22Rv1 (cell line): ENCODE measurements around the gene PRUNE2.

Source experiments
- H3K27ac ChIP-seq: fragments of 450-650 bp; 2 replicates; pipeline ENCODE4 v1.5.1; 2017
- CTCF ChIP-seq: fragments of 450-650 bp; IDR thresholded peaks from 2 replicates; pipeline ENCODE4 v1.5.1; 2017; ENCODE audit warnings: mild to moderate bottlenecking
- ZFX ChIP-seq: fragments of 450-650 bp; IDR thresholded peaks from 2 replicates; pipeline ENCODE4 v1.6.1; 2017; ENCODE audit warnings: antibody characterized with exemption, borderline replicate concordance

Gene PRUNE2

GRCh38 chr9:76725011-76725546 lies 180.8 kb downstream of the PRUNE2 start:
- no peak for TF ChIP-seq CTCF

GRCh38 chr9:76720245-76720644 lies 185.7 kb downstream of the PRUNE2 start:
- TF ChIP-seq ZFX (no peak), CTCF (no peak)
- H3K27ac ChIP-seq: no peak overlapping the region

More at GRCh38 chr9:76725011-76725546, 180.8 kb downstream of the PRUNE2 start:
- H3K27ac ChIP-seq: no peak overlapping the region

GRCh38 chr9:76718166-76718565 lies 187.7 kb downstream of the PRUNE2 start:
- no peak overlapping the region for H3K27ac ChIP-seq
- TF ChIP-seq ZFX (no peak), CTCF (no peak)

GRCh38 chr9:76717613-76718012 lies 188.3 kb downstream of the PRUNE2 start:
- TF ChIP-seq ZFX (no peak), CTCF (no peak)
- H3K27ac ChIP-seq: no peak overlapping the region

GRCh38 chr9:76717176-76717575 lies 188.7 kb downstream of the PRUNE2 start:
- no peak overlapping the region for H3K27ac ChIP-seq
- no peak for TF ChIP-seq ZFX
- no peak for TF ChIP-seq CTCF

GRCh38 chr9:76716085-76716672 lies 189.7 kb downstream of the PRUNE2 start:
- TF ChIP-seq ZFX (no peak), CTCF (no peak)
- H3K27ac ChIP-seq: no peak overlapping the region

GRCh38 chr9:76713381-76713780 lies 192.5 kb downstream of the PRUNE2 start:
- no peak for TF ChIP-seq CTCF
- no peak for TF ChIP-seq ZFX
- H3K27ac ChIP-seq: no peak overlapping the region
